SK-N-SH treated with all-trans-retinoic acid at 6 μM for 48 hours (cell line): ENCODE measurements around the gene MYOM3.

Source experiments
- ATAC-seq: fragments of 200-7000 bp; cut with Tn5 transposase; 3 replicates; pipeline ENCODE4 v1.9.1; 2020; ENCODE audit warnings: mild to moderate bottlenecking, moderate library complexity
- ARNTL ChIP-seq: fragments of 450-650 bp; formaldehyde crosslinking; IDR thresholded peaks from 2 replicates; pipeline ENCODE4 v1.5.0; 2020; ENCODE audit warnings: low read depth, mild to moderate bottlenecking, moderate library complexity, borderline replicate concordance
- BACH2 ChIP-seq: fragments of 250-450 bp; sonication (Bioruptor Pico); IDR thresholded peaks from 2 replicates; pipeline ENCODE4 v1.9.0; 2021; ENCODE audit warnings: mild to moderate bottlenecking, borderline replicate concordance
- CSDC2 ChIP-seq: fragments of 250-450 bp; sonication (Bioruptor Pico); IDR thresholded peaks from 2 replicates; pipeline ENCODE4 v1.5.0; 2020; ENCODE audit warnings: mild to moderate bottlenecking, moderate library complexity
- GLIS3 ChIP-seq: fragments of 250-450 bp; sonication (Bioruptor Pico); IDR thresholded peaks from 2 replicates; pipeline ENCODE4 v1.5.0; 2020; ENCODE audit warnings: mild to moderate bottlenecking, moderate library complexity
- ISL1 ChIP-seq: fragments of 250-450 bp; sonication (Bioruptor Pico); IDR thresholded peaks from 2 replicates; pipeline ENCODE4 v2.1.2; 2022; ENCODE audit warnings: mild to moderate bottlenecking, moderate library complexity
- OSR1 ChIP-seq: fragments of 250-450 bp; sonication (Bioruptor Pico); IDR thresholded peaks from 2 replicates; pipeline ENCODE4 v1.8.0; 2022; ENCODE audit warnings: moderate library complexity, mild to moderate bottlenecking, inconsistent platforms
- PPARA ChIP-seq: fragments of 250-450 bp; sonication (Bioruptor Pico); IDR thresholded peaks from 2 replicates; pipeline ENCODE4 v1.5.0; 2020; ENCODE audit warnings: mild to moderate bottlenecking, borderline replicate concordance
- RARB ChIP-seq: fragments of 250-450 bp; sonication (Bioruptor Pico); IDR thresholded peaks from 2 replicates; pipeline ENCODE4 v1.8.0; 2021; ENCODE audit warnings: mild to moderate bottlenecking, moderate library complexity
- SNAI2 ChIP-seq: fragments of 250-450 bp; sonication (Bioruptor Pico); IDR thresholded peaks from 2 replicates; pipeline ENCODE4 v1.5.0; 2020; ENCODE audit warnings: mild to moderate bottlenecking, moderate library complexity
- TCF4 ChIP-seq: fragments of 250-450 bp; sonication (Bioruptor Pico); IDR thresholded peaks from 2 replicates; pipeline ENCODE4 v1.8.0; 2021; ENCODE audit warnings: mild to moderate bottlenecking, moderate library complexity, borderline replicate concordance
- TOX ChIP-seq: fragments of 250-450 bp; sonication (Bioruptor Pico); IDR thresholded peaks from 2 replicates; pipeline ENCODE4 v1.8.0; 2021; ENCODE audit warnings: mild to moderate bottlenecking, moderate library complexity, borderline replicate concordance
- ZFP3 ChIP-seq: fragments of 250-450 bp; sonication (Bioruptor Pico); IDR thresholded peaks from 2 replicates; pipeline ENCODE4 v1.5.0; 2020; ENCODE audit warnings: mild to moderate bottlenecking, moderate library complexity
- ZFP30 ChIP-seq: fragments of 450-650 bp; formaldehyde crosslinking; IDR thresholded peaks from 2 replicates; pipeline ENCODE4 v1.5.0; 2022; ENCODE audit warnings: mild to moderate bottlenecking, moderate library complexity
- ZNF565 ChIP-seq: fragments of 450-650 bp; formaldehyde crosslinking; conservative IDR thresholded peaks from 2 replicates; pipeline ENCODE4 v1.5.0; 2020; ENCODE audit warnings: low read depth, mild to moderate bottlenecking, moderate library complexity
- ZNF8 ChIP-seq: fragments of 450-650 bp; formaldehyde crosslinking; IDR thresholded peaks from 2 replicates; pipeline ENCODE4 v1.5.0; 2020; ENCODE audit warnings: mild to moderate bottlenecking, moderate library complexity
- TF ChIP-seq, protein P1 (sequence below): fragments of 250-450 bp; sonication (Bioruptor Pico); IDR thresholded peaks from 2 replicates; pipeline ENCODE4 v1.5.0; 2020; ENCODE audit warnings: mild to moderate bottlenecking, moderate library complexity
- TF ChIP-seq, protein P2 (sequence below): fragments of 250-450 bp; sonication (Bioruptor Pico); IDR thresholded peaks from 2 replicates; pipeline ENCODE4 v1.8.0; 2020; ENCODE audit warnings: mild to moderate bottlenecking, moderate library complexity, borderline replicate concordance
- TF ChIP-seq, protein P3 (sequence below): fragments of 250-450 bp; sonication (Bioruptor Pico); IDR thresholded peaks from 2 replicates; pipeline ENCODE4 v1.5.1; 2020; ENCODE audit warnings: low read depth, mild to moderate bottlenecking, moderate library complexity
- TF ChIP-seq, protein P4 (sequence below): fragments of 250-450 bp; sonication (Bioruptor Pico); IDR thresholded peaks from 2 replicates; pipeline ENCODE4 v1.8.0; 2021; ENCODE audit warnings: low read depth, mild to moderate bottlenecking, moderate library complexity, borderline replicate concordance

MYOM3 gene

DNA sequence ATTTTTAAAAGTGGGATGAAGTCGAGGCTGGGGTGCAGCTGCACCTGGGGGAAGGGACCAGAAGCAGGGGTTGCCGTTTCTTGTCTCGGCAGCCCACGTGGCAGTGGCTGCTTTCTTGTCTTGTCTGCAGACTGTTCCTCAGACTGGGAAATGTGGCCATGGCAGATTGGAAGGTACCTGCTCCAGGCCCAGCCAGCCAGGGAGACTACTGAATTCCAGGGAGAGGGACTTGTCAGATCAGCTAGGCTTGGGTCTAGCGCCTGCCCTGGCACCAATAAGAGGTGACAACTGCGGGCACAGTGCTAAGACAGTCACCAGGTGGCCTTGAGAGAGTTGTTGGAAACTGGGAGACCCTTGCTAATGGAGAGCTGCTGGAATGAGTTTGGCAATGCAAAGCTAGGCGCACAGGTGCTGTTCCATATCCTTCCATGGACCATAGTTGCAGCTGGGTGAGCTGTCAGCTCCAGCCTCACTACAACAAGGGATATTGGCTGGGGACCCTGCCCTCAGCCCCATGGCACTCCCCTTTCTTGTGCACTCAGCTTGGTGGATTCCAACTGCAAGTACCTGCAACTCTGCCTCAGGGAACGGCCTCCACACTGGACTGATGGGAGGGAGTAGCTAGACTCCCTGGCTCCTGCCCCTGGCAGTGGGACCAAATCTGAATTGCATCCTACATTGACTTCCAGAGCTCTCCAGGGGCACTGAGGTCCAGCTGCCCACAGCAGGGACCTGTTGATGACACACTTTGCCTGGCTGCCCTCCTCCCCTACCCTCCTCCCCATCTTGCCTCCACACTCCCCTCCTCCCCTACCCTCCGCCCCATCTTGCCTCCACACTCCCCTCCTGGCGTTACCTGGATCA, 40.9 kb upstream of the MYOM3 start:
- no peak for ATAC-seq
- TF ChIP-seq TOX (CRISPR knock-in tag) (no peak), ZNF8 (CRISPR knock-in tag) (no peak), ZNF565 (CRISPR knock-in tag) (no peak), ZFP30 (CRISPR knock-in tag) (no peak), CSDC2 (CRISPR knock-in tag) (no peak), SNAI2 (no peak), TCF4 (CRISPR knock-in tag) (no peak), BACH2 (CRISPR knock-in tag) (no peak), GLIS3 (CRISPR knock-in tag) (no peak), RARB (CRISPR knock-in tag) (no peak), ISL1 (CRISPR knock-in tag) (no peak), OSR1 (no peak), PPARA (no peak), ZFP3 (CRISPR knock-in tag) (no peak), ARNTL (CRISPR knock-in tag) (no peak)
- TF ChIP-seq, protein P1, sequence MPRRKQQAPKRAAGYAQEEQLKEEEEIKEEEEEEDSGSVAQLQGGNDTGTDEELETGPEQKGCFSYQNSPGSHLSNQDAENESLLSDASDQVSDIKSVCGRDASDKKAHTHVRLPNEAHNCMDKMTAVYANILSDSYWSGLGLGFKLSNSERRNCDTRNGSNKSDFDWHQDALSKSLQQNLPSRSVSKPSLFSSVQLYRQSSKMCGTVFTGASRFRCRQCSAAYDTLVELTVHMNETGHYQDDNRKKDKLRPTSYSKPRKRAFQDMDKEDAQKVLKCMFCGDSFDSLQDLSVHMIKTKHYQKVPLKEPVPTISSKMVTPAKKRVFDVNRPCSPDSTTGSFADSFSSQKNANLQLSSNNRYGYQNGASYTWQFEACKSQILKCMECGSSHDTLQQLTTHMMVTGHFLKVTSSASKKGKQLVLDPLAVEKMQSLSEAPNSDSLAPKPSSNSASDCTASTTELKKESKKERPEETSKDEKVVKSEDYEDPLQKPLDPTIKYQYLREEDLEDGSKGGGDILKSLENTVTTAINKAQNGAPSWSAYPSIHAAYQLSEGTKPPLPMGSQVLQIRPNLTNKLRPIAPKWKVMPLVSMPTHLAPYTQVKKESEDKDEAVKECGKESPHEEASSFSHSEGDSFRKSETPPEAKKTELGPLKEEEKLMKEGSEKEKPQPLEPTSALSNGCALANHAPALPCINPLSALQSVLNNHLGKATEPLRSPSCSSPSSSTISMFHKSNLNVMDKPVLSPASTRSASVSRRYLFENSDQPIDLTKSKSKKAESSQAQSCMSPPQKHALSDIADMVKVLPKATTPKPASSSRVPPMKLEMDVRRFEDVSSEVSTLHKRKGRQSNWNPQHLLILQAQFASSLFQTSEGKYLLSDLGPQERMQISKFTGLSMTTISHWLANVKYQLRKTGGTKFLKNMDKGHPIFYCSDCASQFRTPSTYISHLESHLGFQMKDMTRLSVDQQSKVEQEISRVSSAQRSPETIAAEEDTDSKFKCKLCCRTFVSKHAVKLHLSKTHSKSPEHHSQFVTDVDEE (CRISPR knock-in tag) = no peak
- TF ChIP-seq, protein P2, sequence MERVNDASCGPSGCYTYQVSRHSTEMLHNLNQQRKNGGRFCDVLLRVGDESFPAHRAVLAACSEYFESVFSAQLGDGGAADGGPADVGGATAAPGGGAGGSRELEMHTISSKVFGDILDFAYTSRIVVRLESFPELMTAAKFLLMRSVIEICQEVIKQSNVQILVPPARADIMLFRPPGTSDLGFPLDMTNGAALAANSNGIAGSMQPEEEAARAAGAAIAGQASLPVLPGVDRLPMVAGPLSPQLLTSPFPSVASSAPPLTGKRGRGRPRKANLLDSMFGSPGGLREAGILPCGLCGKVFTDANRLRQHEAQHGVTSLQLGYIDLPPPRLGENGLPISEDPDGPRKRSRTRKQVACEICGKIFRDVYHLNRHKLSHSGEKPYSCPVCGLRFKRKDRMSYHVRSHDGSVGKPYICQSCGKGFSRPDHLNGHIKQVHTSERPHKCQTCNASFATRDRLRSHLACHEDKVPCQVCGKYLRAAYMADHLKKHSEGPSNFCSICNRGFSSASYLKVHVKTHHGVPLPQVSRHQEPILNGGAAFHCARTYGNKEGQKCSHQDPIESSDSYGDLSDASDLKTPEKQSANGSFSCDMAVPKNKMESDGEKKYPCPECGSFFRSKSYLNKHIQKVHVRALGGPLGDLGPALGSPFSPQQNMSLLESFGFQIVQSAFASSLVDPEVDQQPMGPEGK (CRISPR knock-in tag) = no peak
- TF ChIP-seq, protein P3, sequence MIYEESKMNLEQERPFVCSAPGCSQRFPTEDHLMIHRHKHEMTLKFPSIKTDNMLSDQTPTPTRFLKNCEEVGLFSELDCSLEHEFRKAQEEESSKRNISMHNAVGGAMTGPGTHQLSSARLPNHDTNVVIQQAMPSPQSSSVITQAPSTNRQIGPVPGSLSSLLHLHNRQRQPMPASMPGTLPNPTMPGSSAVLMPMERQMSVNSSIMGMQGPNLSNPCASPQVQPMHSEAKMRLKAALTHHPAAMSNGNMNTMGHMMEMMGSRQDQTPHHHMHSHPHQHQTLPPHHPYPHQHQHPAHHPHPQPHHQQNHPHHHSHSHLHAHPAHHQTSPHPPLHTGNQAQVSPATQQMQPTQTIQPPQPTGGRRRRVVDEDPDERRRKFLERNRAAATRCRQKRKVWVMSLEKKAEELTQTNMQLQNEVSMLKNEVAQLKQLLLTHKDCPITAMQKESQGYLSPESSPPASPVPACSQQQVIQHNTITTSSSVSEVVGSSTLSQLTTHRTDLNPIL (CRISPR knock-in tag) = no peak
- TF ChIP-seq, protein P4, sequence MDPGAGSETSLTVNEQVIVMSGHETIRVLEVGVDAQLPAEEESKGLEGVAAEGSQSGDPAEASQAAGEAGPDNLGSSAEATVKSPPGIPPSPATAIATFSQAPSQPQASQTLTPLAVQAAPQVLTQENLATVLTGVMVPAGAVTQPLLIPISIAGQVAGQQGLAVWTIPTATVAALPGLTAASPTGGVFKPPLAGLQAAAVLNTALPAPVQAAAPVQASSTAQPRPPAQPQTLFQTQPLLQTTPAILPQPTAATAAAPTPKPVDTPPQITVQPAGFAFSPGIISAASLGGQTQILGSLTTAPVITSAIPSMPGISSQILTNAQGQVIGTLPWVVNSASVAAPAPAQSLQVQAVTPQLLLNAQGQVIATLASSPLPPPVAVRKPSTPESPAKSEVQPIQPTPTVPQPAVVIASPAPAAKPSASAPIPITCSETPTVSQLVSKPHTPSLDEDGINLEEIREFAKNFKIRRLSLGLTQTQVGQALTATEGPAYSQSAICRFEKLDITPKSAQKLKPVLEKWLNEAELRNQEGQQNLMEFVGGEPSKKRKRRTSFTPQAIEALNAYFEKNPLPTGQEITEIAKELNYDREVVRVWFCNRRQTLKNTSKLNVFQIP (CRISPR knock-in tag) = no peak
- TF ChIP-seq, all 23 proteins: peak for 0

DNA sequence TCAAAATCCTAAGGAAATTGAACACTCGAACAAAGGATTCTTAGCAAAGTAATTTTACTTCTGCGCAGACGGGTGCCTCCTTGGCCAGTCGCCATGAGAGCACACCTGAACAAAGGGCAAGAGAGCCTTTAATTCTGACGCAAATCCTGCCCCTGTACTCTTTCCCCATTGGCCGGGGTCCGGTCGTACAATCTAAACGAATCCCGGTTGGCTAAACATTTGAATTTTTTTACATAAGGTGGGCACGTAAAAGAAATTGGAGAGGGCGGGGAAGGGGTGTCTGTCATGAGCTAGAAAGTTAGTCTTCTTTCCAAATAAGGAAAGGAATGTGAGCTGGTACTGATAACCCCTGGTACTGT, 39.2 kb upstream of the MYOM3 start:
- no peak for ATAC-seq
- TF ChIP-seq, protein P1 (CRISPR knock-in tag) = no peak
- no peak for TF ChIP-seq RARB (CRISPR knock-in tag)
